IPS-18c (cell line): ENCODE data around the gene SH2B2.

Experiments
- H3K4me3 ChIP-seq: 2 replicates; pipeline ENCODE4 v1.7.0; 2013; ENCODE audit warnings: low read depth, mild to moderate bottlenecking, low read length, moderate library complexity; ENCODE audit not compliant: insufficient read depth
- H3K9me3 ChIP-seq: one replicate; pipeline ENCODE4 v1.6.1; 2013; ENCODE audit warnings: mild to moderate bottlenecking, low read length, moderate library complexity; ENCODE audit not compliant: control insufficient read depth, insufficient read depth

SH2B2 gene

DNA sequence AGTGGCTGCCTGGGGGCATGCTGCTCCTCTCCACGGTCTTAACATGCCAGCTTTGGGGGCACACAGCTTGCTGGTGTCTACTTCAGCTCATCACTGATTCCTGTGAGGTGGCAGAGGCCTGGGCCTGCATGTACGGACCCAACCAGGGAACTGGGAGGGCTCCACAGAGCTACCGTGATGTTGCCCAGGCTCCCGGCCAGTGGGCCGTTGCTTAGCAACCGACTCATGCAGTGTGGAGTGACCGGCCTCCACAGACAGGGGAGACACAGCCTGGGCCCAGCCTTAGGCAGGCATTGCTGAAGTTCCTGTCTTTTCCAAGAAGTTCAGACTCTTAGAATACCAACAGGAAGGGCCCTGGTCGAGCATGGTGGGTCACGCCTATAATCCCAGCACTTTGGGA lies 25.8 kb upstream of the SH2B2 start:
- H3K4me3 ChIP-seq: no peak overlapping the region
- H3K9me3 ChIP-seq: no peaks in the 10 kb centered on the region

DNA sequence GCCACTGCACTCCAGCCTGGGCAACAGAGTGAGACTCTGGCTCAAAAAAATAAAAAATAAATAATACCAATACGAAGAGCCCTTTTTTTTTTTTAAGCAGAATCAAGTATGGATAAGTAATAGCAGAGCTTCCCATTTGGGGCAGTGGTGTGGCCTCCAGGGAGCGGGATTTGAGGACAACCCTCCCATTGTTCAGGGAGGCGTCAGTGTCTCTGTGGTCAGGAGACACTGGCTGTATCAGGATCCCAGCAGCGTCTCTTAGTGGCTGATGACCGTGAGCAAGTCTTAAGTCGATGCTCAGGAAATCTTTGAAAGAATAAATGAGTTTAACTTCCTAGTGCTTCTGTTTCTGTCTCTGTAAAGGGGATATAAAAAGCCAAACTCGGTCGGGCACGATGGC lies 25.2 kb upstream of the SH2B2 start:
- H3K4me3 ChIP-seq: no peak overlapping the region
- no peaks in the 10 kb centered on the region for H3K9me3 ChIP-seq

DNA sequence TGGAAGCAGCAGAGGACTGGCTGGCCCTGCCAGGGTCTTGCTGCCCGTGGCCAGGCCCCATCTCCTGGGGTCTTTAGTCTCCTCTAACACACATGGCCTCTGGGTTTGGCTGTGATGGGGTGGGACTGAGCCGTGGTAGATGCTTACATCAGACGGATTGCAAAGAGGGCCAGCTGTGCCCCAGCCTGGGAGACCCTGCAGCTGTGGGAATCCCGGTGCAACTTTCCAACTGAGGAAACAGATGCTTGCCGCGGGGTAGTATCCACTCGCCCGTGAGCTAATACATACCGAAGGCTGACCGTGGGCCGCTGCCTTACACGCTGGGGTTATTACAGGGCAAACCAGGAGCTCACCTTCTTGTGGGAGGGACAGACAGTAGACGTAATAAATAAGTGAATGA lies 24.1 kb upstream of the SH2B2 start:
- H3K4me3 ChIP-seq: no peak overlapping the region
- no peaks in the 10 kb centered on the region for H3K9me3 ChIP-seq

DNA sequence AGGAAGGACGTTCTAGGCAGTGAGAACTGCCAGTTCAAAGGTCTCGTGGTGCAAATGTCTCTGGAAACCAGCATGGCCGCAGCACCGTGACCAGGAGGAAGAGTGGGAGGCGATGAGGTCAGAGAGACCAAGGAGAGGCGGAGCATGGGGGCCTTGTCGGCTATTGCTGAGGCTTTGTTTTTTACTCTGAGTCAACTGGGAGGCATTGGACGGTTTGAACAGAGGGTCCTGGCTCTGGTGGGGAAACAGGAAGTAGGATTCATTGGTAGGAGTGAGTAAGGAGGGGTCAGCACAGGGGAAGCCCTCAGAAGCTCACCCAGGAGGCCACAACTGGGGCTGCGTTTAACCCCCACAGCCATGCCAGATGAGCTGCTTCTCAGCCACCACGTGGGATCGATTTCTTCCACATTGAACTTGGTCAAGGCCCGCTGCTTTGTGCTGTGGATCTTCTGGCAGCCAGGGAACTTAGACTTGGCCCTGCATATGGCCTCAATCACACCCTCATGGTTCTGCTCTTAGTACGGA lies 22.2 kb upstream of the SH2B2 start:
- Histone ChIP-seq H3K9me3 (no peaks in the 10 kb centered on the region), H3K4me3 (no peak overlapping the region)

DNA sequence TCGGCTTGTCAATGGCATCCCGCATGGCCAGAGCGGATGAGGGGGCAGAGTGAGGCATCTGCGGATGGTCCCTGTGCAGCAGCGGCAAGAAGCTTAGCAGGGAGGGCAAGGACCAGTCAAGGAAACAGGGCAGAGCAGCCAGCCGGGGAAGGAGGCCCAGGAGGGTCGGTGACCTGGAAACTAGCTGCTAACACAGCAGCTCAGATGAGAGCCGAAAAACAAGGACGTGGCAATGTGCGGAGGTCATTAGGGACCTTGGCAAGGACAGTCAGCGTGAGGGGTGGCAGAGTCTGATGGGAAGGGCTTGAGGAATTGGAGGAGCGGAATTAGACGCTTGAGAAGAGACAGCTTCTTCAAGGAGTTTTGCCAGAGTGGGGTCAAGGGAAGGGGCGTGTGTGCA lies 20.1 kb upstream of the SH2B2 start:
- no peak overlapping the region for H3K4me3 ChIP-seq
- no peaks in the 10 kb centered on the region for H3K9me3 ChIP-seq

DNA sequence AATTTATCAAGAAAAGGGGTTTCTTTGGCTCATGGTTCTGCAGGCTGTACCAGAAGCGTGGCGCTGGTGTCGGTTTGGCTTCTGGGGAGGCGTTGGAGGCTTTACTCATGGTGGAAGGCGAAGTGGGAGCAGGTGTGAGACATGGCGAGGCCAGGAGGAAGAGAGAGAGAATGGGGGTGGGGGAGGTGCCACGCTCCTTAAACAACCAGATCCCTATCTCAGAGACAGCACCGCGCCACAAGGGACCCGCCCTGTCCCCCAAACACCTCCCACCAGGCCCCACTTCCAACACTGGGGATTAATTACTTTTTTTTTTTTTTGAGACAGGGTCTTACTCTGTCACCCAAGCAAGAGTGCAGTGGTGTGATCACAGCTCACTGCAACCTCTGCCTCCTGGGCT lies 18.0 kb upstream of the SH2B2 start:
- Histone ChIP-seq H3K4me3 (no peak overlapping the region), H3K9me3 (no peaks in the 10 kb centered on the region)

DNA sequence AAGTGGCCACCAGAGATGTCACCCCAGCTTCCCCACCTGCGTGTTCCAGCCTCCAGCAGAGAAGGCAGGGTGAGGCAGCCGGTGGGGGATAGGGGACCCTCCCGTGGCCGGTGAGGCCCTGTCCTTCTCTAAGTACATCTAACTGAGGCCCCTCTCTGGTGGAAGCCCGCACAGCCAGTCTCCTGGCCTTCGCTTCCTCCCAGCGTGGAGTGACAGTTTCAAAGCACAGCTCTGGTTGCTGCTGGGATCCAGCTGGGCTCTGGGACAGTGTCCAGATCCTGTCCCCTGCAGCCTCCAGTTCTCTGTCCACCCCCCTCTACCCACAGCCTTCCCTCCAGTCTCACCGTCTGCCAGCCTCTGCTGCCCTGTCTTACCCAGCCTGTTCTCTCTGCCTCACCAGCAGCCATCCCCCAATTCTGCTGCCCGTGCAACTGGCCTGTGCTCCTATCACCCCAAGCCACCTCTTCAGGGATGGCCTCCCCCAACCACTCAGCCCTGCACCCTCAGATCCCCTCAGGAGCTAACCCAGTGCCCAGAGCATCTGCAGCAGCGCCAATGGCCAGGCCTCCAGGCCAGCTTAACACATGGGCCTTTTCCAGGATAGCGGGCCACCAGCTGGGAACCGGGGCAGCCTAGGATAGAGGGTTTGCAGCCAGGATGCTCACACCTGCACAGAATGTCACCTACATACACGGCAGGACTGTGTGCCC lies 16.3 kb upstream of the SH2B2 start:
- Histone ChIP-seq H3K4me3 (no peak overlapping the region), H3K9me3 (no peaks in the 10 kb centered on the region)

DNA sequence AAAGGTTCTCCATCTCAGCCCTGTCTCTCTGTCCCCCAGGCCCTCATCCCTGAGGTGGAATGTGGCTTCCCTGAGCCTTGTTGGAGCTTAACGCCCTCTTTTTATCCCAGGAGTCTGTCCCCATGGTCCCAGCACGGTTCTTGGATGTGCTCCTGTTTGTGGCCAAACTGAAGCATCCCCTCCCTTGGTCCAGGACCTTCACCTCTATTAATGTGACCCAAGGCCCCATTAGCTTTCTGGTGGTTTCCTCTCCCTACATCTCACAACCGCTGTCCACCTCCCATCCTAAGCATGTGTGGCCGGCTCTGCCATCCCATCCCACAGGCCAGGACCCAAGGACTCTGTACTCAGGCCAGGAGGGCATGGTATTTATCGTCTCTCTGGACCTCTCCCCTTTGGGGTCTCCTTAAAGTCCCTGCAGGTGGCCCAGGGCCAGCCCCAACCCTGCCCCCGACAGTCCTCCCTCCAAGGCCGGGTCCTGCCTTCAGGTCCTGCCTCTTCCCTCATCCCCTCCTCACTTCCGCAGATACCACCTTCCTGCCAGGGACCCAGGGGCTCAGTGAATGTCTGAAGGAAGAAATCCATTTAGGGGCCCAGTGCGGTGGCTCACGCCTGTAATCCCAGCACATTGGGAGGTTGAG lies 15.4 kb upstream of the SH2B2 start:
- Histone ChIP-seq H3K9me3 (no peaks in the 10 kb centered on the region), H3K4me3 (no peak overlapping the region)

DNA sequence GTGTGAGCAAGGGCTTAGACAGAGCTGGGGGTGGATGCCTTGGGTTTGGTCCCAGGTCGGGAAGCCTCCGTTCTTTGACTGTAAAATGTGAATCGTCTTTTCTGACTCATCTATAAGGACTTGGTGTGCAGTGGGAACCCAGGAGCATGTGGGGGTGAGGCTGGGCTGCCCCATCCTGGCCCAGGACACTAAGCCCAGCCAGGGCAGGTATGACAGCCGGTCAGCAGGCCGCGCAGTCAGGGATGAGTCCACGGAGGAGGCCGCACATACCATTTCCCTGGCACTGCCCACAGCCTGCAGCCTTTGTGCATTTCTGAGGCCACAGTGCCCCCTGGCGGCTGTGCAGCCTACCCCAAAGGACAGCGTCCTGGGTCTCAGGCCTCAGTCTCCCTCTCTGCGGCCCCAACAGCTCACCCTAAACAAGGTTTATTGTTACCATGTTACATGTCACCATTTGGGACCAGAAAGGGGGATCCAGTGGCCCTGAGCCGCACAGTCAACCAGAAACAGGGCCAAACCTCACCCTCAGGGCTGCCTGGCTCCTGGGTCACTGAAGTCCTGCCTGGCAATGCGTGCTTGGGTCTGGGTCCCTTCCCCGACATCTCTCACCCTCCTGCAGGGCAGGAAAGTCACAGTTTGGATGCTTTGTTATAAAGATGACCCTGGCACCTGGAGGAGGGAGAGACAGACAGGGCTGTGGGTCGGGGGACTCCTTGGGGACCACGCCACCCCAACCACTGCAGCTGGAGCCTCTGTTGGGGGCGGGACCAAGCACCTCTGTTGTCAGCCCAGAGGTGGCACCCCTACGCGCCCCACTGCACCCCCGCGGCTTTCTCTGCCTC lies 14.4 kb upstream of the SH2B2 start:
- Histone ChIP-seq H3K9me3 (no peaks in the 10 kb centered on the region), H3K4me3 (no peak overlapping the region)

DNA sequence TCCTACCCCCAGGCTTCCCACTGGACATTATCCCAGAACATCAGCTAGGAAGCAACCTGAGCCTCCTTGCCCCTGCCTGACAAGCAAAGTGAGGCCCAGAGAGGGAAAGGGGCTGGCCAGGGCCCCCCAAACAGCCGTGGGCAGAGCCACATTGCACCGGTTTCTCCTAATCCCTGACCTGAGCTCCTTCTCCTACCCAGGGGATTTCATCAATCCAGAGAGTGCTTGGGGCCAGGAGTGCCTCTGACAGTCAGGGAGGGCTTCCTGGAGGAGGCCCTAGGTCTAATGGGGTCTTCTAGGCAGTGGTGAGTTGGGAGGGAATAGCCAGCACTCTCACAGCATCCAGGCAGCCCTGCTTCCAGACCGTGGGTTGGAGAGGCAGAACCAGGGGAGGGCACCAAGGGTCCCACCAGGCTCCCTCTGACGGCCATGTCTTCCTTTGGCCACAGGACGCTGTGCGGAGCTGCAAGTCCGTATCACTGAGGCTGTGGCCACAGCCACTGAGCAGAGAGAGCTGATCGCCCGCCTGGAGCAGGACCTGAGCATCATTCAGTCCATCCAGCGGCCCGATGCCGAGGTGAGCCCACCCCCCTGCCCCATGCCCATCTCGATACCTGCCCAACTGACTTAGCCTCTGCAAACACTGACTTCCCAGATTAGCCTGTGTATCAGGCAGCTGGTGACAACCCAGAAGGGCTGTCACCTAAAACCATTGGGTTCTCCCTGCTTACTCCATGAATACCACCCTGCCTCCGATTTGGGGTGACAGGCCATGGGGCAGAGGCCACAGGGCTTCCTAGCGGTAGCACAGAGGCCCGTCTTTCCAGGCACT lies 13.5 kb upstream of the SH2B2 start:
- Histone ChIP-seq H3K9me3 (no peaks in the 10 kb centered on the region), H3K4me3 (no peak overlapping the region)

DNA sequence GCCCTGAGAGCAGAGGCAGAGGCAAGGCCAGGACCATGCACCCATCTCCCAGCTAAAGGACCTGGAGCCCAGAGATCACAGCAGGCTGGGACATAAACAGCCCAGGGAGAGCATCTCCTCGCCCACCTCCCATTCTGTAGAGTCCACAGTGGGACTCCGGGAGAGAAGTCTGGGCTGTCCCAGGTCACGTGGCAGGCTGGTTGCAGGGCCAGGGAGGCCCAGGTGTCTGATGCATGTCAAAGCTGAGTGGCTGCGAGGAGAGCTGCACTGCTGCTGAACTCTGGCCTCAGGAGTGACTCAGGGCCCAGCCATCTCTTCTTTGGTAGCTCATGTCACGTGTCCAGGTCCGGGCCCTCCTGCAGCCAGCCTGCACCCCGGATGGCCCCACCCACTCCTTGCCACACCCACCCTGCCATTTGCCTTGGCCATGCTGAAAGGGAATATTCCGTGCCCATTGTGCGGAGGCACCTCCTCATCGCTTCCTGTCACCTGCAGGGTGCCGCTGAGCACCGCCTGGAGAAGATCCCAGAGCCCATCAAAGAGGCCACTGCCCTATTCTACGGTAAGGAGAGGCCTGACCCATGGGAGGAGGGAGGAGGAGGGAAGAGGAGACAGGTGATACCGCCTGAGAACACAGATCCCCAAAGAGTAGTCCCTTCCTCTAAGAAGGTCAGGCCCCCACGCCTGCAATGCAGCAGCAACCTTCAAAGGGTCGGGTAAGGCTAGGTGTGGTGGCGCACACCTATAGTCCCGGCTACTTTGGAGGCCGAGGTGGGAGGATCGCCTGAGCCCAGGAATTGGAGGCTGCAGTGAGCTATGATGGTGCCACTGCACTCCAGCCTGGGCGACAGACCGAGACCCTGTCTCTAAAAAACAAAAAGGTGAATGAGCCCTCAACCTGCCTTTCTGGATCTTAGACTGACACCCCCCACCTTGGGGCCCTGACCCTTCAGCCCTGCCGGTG lies 12.6 kb upstream of the SH2B2 start:
- no peak overlapping the region for H3K4me3 ChIP-seq

DNA sequence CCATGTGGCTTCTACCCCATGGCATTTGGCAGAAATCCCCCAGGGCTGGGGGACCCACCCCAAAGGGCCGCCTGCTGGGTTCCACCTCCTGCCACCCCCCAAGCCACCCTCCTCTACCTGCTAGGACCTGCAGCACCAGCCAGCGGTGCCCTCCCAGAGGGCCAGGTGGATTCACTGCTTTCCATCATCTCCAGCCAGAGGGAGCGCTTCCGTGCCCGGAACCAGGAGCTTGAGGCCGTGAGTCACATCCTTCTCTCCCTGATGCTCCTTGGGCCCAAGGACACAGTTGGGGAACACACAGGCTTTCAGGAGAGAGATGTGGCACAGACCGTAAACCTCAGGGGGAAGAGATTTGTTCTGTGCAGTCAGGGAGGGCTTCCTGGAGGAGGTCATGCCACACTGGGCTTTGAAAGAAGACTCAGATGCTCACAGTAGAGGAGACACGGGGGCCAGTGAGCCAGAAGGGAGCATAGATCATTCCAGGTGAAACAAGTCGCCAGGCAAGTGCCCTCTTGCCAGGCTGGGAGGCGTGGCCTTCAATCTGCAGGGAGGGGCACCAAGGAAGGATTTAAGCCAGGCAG lies 11.5 kb upstream of the SH2B2 start:
- Histone ChIP-seq H3K4me3 (no peak overlapping the region), H3K9me3 (peaks cover 2% of the 10 kb centered on the region)

More for the DNA sequence above, 12.6 kb upstream of the SH2B2 start:
- no peaks in the 10 kb centered on the region for H3K9me3 ChIP-seq

DNA sequence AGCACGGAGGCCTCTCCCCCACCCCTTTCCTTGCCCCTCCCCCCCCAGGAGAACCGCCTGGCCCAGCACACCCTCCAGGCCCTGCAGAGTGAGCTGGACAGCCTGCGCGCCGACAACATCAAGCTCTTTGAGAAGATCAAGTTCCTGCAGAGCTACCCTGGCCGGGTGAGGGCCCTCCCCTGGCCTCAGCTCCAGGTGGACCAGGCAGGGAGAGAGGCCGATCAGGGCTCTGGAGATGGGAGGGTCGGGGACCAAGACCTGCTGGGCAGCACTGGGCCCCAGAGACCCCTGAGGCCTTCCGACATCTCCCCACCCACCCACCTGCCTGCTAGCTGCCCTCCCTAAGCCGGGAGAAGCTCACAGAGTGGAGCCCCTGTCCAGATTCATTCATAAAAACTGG lies 8.8 kb upstream of the SH2B2 start:
- peaks cover 2% of the 10 kb centered on the region for H3K9me3 ChIP-seq
- no peak overlapping the region for H3K4me3 ChIP-seq

DNA sequence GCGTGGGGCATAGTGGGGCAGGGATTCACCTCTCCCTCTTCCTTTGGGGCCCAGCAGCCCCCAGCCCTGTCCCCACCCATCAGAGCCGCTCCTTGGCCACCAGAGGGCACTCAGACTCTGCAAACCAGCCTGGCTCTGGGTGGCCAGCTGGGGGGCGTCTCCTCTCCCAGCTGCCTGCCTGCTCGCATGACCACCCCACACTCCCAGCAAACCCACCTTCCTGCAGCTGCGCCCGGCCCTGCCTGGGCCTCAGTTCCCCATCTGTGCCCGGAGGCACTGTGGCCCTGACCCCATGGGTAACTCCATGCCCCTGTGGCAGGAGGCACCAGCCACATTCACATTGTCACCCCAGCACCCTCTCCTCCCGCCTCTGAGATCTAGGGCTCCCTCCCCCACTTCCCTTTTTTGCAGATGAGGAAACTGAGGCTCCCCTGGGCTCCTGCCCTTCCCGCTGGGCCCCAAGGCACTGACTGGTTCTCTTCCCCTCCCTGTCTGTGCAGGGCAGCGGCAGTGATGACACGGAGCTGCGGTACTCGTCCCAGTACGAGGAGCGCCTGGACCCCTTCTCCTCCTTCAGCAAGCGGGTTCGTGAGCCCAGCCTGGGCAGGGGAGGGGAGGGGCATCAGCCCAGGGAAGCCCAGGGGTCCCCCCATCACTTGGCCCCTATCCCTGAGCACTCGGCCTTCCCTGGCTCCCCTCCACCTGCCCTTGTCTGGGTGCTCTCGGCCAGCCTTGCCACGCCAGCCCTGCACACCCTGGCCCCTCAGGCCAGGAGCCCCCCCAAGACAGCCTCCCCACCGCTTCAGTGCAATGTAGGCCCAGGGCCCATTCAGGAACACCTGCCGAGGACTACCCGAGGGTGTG lies 6.9 kb upstream of the SH2B2 start:
- Histone ChIP-seq H3K9me3 (peaks cover 2% of the 10 kb centered on the region), H3K4me3 (no peak overlapping the region; the same call in 1 of the 2 replicates)

DNA sequence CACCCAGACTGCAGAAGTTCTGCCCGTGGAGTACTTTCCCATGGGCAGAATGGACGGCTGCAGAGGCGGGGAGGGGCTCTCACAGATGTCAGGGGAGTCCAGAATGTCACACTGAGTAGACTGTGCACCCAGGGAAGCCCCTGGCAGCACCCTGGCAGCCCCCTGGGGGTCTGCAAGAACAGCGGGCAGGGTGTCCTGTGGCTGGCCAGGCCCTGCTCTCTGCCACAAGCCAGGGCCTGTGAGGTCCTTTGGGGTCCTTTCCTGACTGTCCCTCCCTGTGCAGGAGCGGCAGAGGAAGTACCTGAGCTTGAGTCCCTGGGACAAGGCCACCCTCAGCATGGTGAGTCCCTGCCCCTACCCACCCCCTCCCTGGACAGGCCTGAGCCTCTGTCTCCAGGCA lies 6.1 kb upstream of the SH2B2 start:
- H3K9me3 ChIP-seq: peaks cover 2% of the 10 kb centered on the region
- H3K4me3 ChIP-seq: no peak overlapping the region
